Endothelial cell of umbilical vein (primary cell): Measurements from ENCODE around the gene OR2T1. TPM values are rescaled to one million over a fixed set of nuclear protein-coding genes. Genes with fewer than 3 reads are reported as not detected.

Source experiments
- BruUV-seq: library from RNA; stranded (reverse); fragments of 400-500 nt; replicated peaks from 2 replicates; lab custom pipeline; 2021; lab: Mats Ljungman, UMichigan
- CTCF ChIA-PET: fragments of 300-600, 350-600 bp; sonication (Branson Sonifier 250); formaldehyde crosslinking; loops from one replicate; lab custom pipeline; 2021; ENCODE audit warnings: antibody characterized with exemption, inconsistent platforms; lab: Charles Lee
- POLR2A ChIA-PET: fragments of 300-600, 350-600 bp; sonication (Branson Sonifier 250); formaldehyde crosslinking; loops from one replicate; lab custom pipeline; 2021; ENCODE audit warnings: antibody characterized with exemption, inconsistent platforms; lab: Charles Lee
- DNase-seq: peaks from one replicate; pipeline ENCODE4 v3.0.0-alpha.2; 2011; ENCODE audit warnings: low read depth, low spot score
- FAIRE-seq: peaks from 2 replicates; lab custom pipeline; 2011; peaks lifted over from hg19 to GRCh38; lab: Jason Lieb, UNC
- H2AFZ ChIP-seq: 2 replicates; pipeline ENCODE4 v1.6.0; 2012; ENCODE audit warnings: low read depth, low read length, control low read depth, inconsistent platforms
- H3K27ac ChIP-seq: 2 replicates; pipeline ENCODE4 v1.5.1; 2011; ENCODE audit warnings: low read depth, mild to moderate bottlenecking, control low read depth, low read length, moderate library complexity; ENCODE audit not compliant: insufficient read depth
- H3K27me3 ChIP-seq, 2 experiments: 2 replicates each; pipeline versions ENCODE4 v1.6.0 to v1.6.1; 2011; ENCODE audit warnings: low read length in 2 of 2, mixed read lengths in 1 of 2; ENCODE audit not compliant: control insufficient read depth in 2 of 2, insufficient read depth in 2 of 2
- H3K36me3 ChIP-seq, 2 experiments: 2 replicates in 1 of 2; 3 replicates in 1 of 2; pipeline ENCODE4 v1.5.1; 2011; ENCODE audit warnings: low read length in 2 of 2, mild to moderate bottlenecking in 1 of 2, moderate library complexity in 1 of 2; ENCODE audit not compliant: control insufficient read depth in 2 of 2, insufficient read depth in 2 of 2; ENCODE audit errors: extremely low read depth in 1 of 2
- H3K4me1 ChIP-seq: 3 replicates; pipeline ENCODE4 v1.5.1; 2011; ENCODE audit warnings: mild to moderate bottlenecking, low read length; ENCODE audit not compliant: control insufficient read depth, insufficient read depth; ENCODE audit errors: extremely low read depth
- H3K4me2 ChIP-seq: 2 replicates; pipeline ENCODE4 v1.6.1; 2011; ENCODE audit warnings: low read length, control low read depth, mixed read lengths; ENCODE audit not compliant: insufficient read depth
- H3K4me3 ChIP-seq, 3 experiments: fragments of 200-600 bp in 1 of 3; sonication (generic), shearing (Covaris generic) in 1 of 3; replicated peaks in 1 of 3; 2 replicates each; pipeline ENCODE4 v1.5.1; 2011 to 2016; ENCODE audit warnings: control low read depth in 3 of 3, low read length in 3 of 3, mild to moderate bottlenecking in 2 of 3, inconsistent platforms in 1 of 3, low read depth in 1 of 3, moderate library complexity in 1 of 3; ENCODE audit not compliant: insufficient read depth in 1 of 3
- H3K79me2 ChIP-seq: 2 replicates; pipeline ENCODE4 v1.6.0; 2012; ENCODE audit warnings: low read length, inconsistent platforms; ENCODE audit not compliant: control insufficient read depth, insufficient read depth
- H3K9ac ChIP-seq: replicated peaks from 2 replicates; pipeline ENCODE3; 2011; ENCODE audit warnings: low read length, control low read depth; ENCODE audit not compliant: insufficient read depth; ENCODE audit errors: extremely low read depth
- H3K9me1 ChIP-seq: replicated peaks from 3 replicates; pipeline ENCODE4 v1.6.0; 2011; ENCODE audit warnings: mild to moderate bottlenecking, low read length; ENCODE audit not compliant: control insufficient read depth, insufficient read depth; ENCODE audit errors: extremely low read depth
- H3K9me3 ChIP-seq: replicated peaks from 2 replicates; pipeline ENCODE4 v1.5.1; 2012; ENCODE audit warnings: low read length, inconsistent platforms; ENCODE audit not compliant: control insufficient read depth, insufficient read depth
- H4K20me1 ChIP-seq: replicated peaks from 2 replicates; pipeline ENCODE3; 2011; ENCODE audit warnings: mild to moderate bottlenecking, low read length; ENCODE audit not compliant: control insufficient read depth, insufficient read depth; ENCODE audit errors: extremely low read depth
- EZH2 ChIP-seq: IDR thresholded peaks from 2 replicates; pipeline ENCODE4 v1.6.1; 2012; ENCODE audit warnings: borderline replicate concordance, low read depth, mild to moderate bottlenecking, moderate library complexity, low read length, inconsistent platforms; ENCODE audit not compliant: severe bottlenecking
- FOS ChIP-seq: IDR thresholded peaks from 2 replicates; pipeline ENCODE4 v1.6.1; 2011; ENCODE audit warnings: mild to moderate bottlenecking, low read length, moderate library complexity, borderline replicate concordance; ENCODE audit not compliant: insufficient read depth
- GATA2 ChIP-seq: IDR thresholded peaks from 2 replicates; pipeline ENCODE4 v1.7.0; 2011; ENCODE audit warnings: low read depth, mild to moderate bottlenecking, moderate library complexity, mixed read lengths, low read length; ENCODE audit not compliant: insufficient read length, insufficient read depth
- JUN ChIP-seq: IDR thresholded peaks from 2 replicates; pipeline ENCODE4 v1.6.1; 2011; ENCODE audit warnings: borderline replicate concordance, low read depth; ENCODE audit not compliant: insufficient read length, insufficient read depth
- MYC ChIP-seq: IDR thresholded peaks from one replicate; pipeline ENCODE4 v1.6.1; 2011; ENCODE audit warnings: mild to moderate bottlenecking, low read depth, low read length
- POLR2A ChIP-seq: IDR thresholded peaks from 2 replicates; pipeline ENCODE4 v1.6.1; 2012; ENCODE audit warnings: low read depth, mild to moderate bottlenecking, control low read depth, low read length
- POLR2AphosphoS5 ChIP-seq: IDR thresholded peaks from 2 replicates; pipeline ENCODE4 v1.6.1; 2012; ENCODE audit warnings: low read depth, mild to moderate bottlenecking, control low read depth, low read length, moderate library complexity; ENCODE audit not compliant: insufficient read depth
- dilution Hi-C: fragments of 300-500 bp; cut with MboI; formaldehyde crosslinking; loops from one replicate; pipeline ENCODE4 v1.15.0; 2019; ENCODE audit warnings: low sequenced_read_pairs; ENCODE audit not compliant: extremely low pct_ligation_motif_present
- intact Hi-C: fragments of 100-400 bp; cut with micrococcal nuclease; formaldehyde crosslinking; loops from one replicate; pipeline ENCODE4 v1.10.0; 2022
- polyA plus RNA-seq, 4 experiments: library from polyadenylated mRNA; depleted of rRNA in 3 of 4; stranded (reverse) in 3 of 4; unstranded in 1 of 4; fragments of >200 nt; gene quantifications; 2 replicates each; pipeline versions ENCODE4 v1.2.1 to v1.2.3, GENCODE V29; 2011 to 2012; ENCODE audit warnings: missing spikeins in 1 of 4
- total RNA-seq: library from RNA; stranded (reverse); gene quantifications from 2 replicates; pipeline ENCODE4 v1.2.3, GENCODE V29; 2021
- TF ChIP-seq, protein P1 (sequence below), 2 donors: IDR thresholded peaks; 1 replicate in 1 of 2; 2 replicates in 1 of 2; pipeline ENCODE4 v1.5.1; 2011; ENCODE audit warnings: low read length in 2 of 2, mild to moderate bottlenecking in 2 of 2, moderate library complexity in 2 of 2, control low read depth in 1 of 2, inconsistent platforms in 1 of 2, low read depth in 1 of 2; ENCODE audit not compliant: insufficient read depth in 1 of 2; ENCODE audit errors: extremely low read depth in 1 of 2
- TF ChIP-seq, protein P2 (sequence below): IDR thresholded peaks from 2 replicates; pipeline ENCODE4 v1.6.1; 2011; ENCODE audit not compliant: insufficient read depth, insufficient read length

The OR2T1 gene
- total and polyA plus RNA-seq, 2 donors (not counting 3 experiments of a cell fraction or from before 2014, with no cell fraction given): not detected

DNA sequence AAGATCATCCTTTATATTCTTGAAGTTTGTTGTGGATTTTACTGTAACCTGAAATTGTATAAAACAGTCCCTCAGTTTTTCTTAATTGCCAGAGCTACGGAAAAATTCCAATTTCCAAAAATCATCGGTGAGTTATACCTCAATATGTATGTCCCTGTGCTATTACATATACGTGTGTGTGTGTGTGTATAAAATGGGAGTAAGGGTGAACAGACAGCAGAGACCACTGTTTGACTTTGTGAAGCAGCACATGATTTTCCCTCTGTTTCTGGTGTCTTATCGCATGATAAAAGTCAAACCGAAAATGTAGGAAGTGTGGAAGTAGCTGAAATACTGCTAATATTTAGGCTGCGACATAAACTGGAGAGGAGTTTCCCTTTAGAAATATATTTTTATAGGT lies 1.2 kb downstream of the OR2T1 start:
- POLR2A ChIA-PET: no interaction called here
- intact Hi-C loops (no loop called here), dilution Hi-C loops (no loop called here)
- CTCF ChIA-PET: no interaction called here
- BruUV-seq: no TSS peak
- H3K27me3 ChIP-seq: no peaks in the 10 kb centered on the region
- H4K20me1 ChIP-seq: no peaks in the 10 kb centered on the region
- H2AFZ ChIP-seq: no peak overlapping the region
- H3K9ac ChIP-seq: no peak overlapping the region
- no peak for TF ChIP-seq EZH2
- no peak for TF ChIP-seq FOS
- no peak for TF ChIP-seq MYC
- TF ChIP-seq GATA2: no peak
- no peak for TF ChIP-seq JUN
- no peak for TF ChIP-seq POLR2A
- no peak for TF ChIP-seq POLR2AphosphoS5
- TF ChIP-seq, protein P1, sequence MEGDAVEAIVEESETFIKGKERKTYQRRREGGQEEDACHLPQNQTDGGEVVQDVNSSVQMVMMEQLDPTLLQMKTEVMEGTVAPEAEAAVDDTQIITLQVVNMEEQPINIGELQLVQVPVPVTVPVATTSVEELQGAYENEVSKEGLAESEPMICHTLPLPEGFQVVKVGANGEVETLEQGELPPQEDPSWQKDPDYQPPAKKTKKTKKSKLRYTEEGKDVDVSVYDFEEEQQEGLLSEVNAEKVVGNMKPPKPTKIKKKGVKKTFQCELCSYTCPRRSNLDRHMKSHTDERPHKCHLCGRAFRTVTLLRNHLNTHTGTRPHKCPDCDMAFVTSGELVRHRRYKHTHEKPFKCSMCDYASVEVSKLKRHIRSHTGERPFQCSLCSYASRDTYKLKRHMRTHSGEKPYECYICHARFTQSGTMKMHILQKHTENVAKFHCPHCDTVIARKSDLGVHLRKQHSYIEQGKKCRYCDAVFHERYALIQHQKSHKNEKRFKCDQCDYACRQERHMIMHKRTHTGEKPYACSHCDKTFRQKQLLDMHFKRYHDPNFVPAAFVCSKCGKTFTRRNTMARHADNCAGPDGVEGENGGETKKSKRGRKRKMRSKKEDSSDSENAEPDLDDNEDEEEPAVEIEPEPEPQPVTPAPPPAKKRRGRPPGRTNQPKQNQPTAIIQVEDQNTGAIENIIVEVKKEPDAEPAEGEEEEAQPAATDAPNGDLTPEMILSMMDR (IDR thresholded peaks at IDR 0.05; ENCODE audit: extremely low read depth in 1 of 2, insufficient read depth in 1 of 2, low read depth in 1 of 2, low read length in 2 of 2): no peak
- TF ChIP-seq, protein P2, sequence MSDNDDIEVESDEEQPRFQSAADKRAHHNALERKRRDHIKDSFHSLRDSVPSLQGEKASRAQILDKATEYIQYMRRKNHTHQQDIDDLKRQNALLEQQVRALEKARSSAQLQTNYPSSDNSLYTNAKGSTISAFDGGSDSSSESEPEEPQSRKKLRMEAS: no peak
- no peaks in the 10 kb centered on the region for H3K79me2 ChIP-seq
- no peaks in the 10 kb centered on the region for H3K36me3 ChIP-seq
- H3K27ac ChIP-seq: no peak overlapping the region
- H3K9me1 ChIP-seq: no peaks in the 10 kb centered on the region
- no peak overlapping the region for H3K4me2 ChIP-seq
- H3K4me3 ChIP-seq: no peak overlapping the region
- H3K9me3 ChIP-seq: peaks cover 3% of the 10 kb centered on the region
- FAIRE-seq (peak; percentile 76), DNase-seq (peak; percentile 30)
- no peaks in the 10 kb centered on the region for H3K4me1 ChIP-seq
